ENCODE data around the gene TPD52L1.

DNA sequence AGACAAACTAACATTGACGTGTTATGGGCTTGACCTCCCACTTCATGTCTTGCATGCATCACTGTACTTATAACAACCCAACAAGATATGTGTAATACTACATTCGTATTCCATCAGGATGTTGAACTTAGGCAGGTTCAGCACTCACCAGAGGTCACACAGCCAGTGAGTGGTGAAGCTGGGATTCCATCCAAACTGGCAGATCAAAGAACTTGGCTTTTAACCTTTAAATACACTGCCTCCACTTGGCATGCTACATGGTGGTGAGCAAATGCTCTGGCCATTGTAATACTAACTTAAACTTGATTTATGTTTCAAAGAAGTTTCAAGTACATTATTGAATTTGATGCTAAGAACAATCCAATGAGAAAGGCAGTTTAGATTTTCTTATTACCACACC, 158.9 kb downstream of the TPD52L1 start:
- TF ChIP-seq, protein P1, sequence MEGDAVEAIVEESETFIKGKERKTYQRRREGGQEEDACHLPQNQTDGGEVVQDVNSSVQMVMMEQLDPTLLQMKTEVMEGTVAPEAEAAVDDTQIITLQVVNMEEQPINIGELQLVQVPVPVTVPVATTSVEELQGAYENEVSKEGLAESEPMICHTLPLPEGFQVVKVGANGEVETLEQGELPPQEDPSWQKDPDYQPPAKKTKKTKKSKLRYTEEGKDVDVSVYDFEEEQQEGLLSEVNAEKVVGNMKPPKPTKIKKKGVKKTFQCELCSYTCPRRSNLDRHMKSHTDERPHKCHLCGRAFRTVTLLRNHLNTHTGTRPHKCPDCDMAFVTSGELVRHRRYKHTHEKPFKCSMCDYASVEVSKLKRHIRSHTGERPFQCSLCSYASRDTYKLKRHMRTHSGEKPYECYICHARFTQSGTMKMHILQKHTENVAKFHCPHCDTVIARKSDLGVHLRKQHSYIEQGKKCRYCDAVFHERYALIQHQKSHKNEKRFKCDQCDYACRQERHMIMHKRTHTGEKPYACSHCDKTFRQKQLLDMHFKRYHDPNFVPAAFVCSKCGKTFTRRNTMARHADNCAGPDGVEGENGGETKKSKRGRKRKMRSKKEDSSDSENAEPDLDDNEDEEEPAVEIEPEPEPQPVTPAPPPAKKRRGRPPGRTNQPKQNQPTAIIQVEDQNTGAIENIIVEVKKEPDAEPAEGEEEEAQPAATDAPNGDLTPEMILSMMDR (IDR thresholded peaks at IDR 0.05), result no peak
- no peak for TF ChIP-seq ZFX (IDR thresholded peaks at IDR 0.05; ENCODE audit: borderline replicate concordance)

All from 22Rv1 (cell line).